Endothelial cell (in vitro differentiated cells): ENCODE data around the gene SPATA31C2. TPM values are rescaled to one million over a fixed set of nuclear protein-coding genes. Genes with fewer than 3 reads are reported as not detected.
A peak's percentile ranks its signal among the peaks of the same experiment; 100 is the strongest.

Experiments used
- DNase-seq: peaks from one replicate; pipeline ENCODE4 v3.0.0; 2021; ENCODE audit warnings: low spot score
- H3K27ac Mint-ChIP-seq: one replicate; pipeline ENCODE4 v1.8.0; 2021; ENCODE audit warnings: mixed read lengths, inconsistent platforms; ENCODE audit not compliant: unreplicated experiment
- H3K27me3 Mint-ChIP-seq: one replicate; pipeline ENCODE4 v1.8.0; 2021; ENCODE audit warnings: mild to moderate bottlenecking, moderate library complexity, mixed read lengths, inconsistent platforms; ENCODE audit not compliant: unreplicated experiment
- H3K36me3 Mint-ChIP-seq: one replicate; pipeline ENCODE4 v1.8.0; 2021; ENCODE audit warnings: mild to moderate bottlenecking, low read depth, mixed read lengths, inconsistent platforms; ENCODE audit not compliant: unreplicated experiment
- H3K4me1 Mint-ChIP-seq: one replicate; pipeline ENCODE4 v1.8.0; 2021; ENCODE audit warnings: mild to moderate bottlenecking, mixed read lengths, inconsistent platforms; ENCODE audit not compliant: unreplicated experiment
- H3K4me3 Mint-ChIP-seq: one replicate; pipeline ENCODE4 v1.8.0; 2021; ENCODE audit warnings: mild to moderate bottlenecking, mixed read lengths, inconsistent platforms; ENCODE audit not compliant: unreplicated experiment
- H3K9me3 Mint-ChIP-seq: one replicate; pipeline ENCODE4 v1.8.0; 2021; ENCODE audit warnings: mixed read lengths, inconsistent platforms; ENCODE audit not compliant: unreplicated experiment
- total RNA-seq: library from RNA; stranded (reverse); fragmentation: NEBNext Ultra II Directional; extraction: Animal tissue kit (Norgen Biotek cat#: 25700); gene quantifications from one replicate; pipeline ENCODE4 v1.2.1, GENCODE V29; 2021; ENCODE audit not compliant: unreplicated experiment
- TF ChIP-seq, protein P1 (sequence below): fragments of 200-600 bp; sonication (generic); IDR thresholded peaks from one replicate; pipeline ENCODE4 v1.5.0; 2021; ENCODE audit warnings: antibody characterized with exemption; ENCODE audit not compliant: unreplicated experiment

The SPATA31C2 gene
- total RNA-seq, 1 donor from 2014 or later = not detected

DNA sequence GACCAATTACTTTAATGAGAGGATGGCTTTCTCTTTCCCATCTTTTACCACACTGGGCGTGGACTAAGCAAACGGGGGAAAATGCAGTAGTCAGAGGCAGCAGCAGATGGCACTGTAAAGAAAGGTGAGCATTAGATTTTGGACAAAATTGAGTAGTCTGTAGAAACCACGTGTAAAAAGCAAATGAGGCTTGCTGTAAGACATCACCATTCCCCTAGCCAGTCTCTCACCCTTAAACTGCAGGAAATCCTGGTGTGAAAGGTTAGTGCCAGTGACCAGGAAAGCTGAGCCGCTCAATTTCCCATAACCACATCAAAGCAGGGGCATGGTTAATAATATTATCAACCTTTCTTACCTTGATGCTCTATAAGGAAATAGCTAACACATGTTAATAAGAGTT is 31.8 kb downstream of the SPATA31C2 start:
- peak; percentile 17 for DNase-seq
- TF ChIP-seq, protein P1, sequence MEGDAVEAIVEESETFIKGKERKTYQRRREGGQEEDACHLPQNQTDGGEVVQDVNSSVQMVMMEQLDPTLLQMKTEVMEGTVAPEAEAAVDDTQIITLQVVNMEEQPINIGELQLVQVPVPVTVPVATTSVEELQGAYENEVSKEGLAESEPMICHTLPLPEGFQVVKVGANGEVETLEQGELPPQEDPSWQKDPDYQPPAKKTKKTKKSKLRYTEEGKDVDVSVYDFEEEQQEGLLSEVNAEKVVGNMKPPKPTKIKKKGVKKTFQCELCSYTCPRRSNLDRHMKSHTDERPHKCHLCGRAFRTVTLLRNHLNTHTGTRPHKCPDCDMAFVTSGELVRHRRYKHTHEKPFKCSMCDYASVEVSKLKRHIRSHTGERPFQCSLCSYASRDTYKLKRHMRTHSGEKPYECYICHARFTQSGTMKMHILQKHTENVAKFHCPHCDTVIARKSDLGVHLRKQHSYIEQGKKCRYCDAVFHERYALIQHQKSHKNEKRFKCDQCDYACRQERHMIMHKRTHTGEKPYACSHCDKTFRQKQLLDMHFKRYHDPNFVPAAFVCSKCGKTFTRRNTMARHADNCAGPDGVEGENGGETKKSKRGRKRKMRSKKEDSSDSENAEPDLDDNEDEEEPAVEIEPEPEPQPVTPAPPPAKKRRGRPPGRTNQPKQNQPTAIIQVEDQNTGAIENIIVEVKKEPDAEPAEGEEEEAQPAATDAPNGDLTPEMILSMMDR = no peak
- no peak overlapping the region for H3K4me3 Mint-ChIP-seq
- H3K9me3 Mint-ChIP-seq = no peaks in the 10 kb centered on the region
- H3K36me3 Mint-ChIP-seq = no peaks in the 10 kb centered on the region
- H3K27me3 Mint-ChIP-seq = no peaks in the 10 kb centered on the region
- peaks cover 14% of the 10 kb centered on the region for H3K4me1 Mint-ChIP-seq
- no peak overlapping the region for H3K27ac Mint-ChIP-seq

DNA sequence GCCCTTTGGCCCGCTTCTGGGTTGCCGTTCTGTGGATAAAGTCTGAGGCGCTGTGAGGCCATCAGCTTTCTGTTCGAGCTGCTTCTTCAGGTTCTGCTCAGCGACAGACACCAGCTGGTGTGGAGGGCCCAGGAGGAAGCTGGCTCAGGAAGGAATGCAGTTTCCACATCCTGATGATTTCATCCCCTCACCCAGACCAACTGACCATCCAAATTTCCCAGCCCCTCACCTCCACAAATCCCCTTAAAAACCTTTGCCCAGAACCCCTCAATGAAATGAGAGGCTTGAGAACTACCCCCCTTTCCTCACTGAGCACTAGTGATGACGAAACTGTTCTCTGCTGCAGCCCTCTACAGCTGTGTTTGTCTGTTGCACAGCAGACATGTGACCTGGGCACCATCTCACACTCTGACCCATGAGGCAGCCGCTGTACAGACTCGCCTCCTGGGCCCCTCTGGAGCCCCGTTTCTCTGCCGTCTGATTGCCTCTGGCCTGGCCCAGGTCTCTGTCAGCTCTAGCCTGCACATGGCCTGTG is 45.4 kb downstream of the SPATA31C2 start:
- H3K4me3 Mint-ChIP-seq = peak overlapping the region; percentile 73
- H3K27ac Mint-ChIP-seq = peak overlapping the region; percentile 94
- TF ChIP-seq, protein P1 = no peak
- peaks cover 19% of the 10 kb centered on the region for H3K4me1 Mint-ChIP-seq
- peak; percentile 33 for DNase-seq
- no peaks in the 10 kb centered on the region for H3K9me3 Mint-ChIP-seq
- H3K36me3 Mint-ChIP-seq = peaks cover 3% of the 10 kb centered on the region
- H3K27me3 Mint-ChIP-seq = peaks cover 2% of the 10 kb centered on the region

DNA sequence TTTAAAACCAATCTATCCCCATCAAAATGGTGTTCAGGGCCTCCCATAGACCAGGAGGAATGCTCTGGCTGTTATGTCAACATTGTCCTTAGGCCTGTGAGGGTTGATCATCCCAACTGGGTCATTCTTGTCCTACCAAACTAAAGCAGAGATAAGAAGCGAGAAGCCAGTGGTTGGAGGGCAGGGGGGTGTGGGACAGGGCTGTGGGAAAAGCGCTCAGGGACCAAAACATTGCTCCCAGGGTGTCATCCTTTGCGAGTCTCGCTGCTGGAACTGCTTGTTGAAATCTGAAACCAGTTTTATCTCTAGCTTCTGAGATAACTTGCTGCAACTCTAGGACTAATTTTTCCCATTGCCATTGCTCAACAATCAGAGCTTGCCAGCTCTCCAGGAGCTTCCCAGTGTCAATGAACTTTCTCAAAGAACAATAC is 48.1 kb downstream of the SPATA31C2 start:
- no peak overlapping the region for H3K27ac Mint-ChIP-seq
- peaks cover 19% of the 10 kb centered on the region for H3K4me1 Mint-ChIP-seq
- H3K27me3 Mint-ChIP-seq = peaks cover 2% of the 10 kb centered on the region
- H3K9me3 Mint-ChIP-seq = no peaks in the 10 kb centered on the region
- H3K36me3 Mint-ChIP-seq = peaks cover 3% of the 10 kb centered on the region
- DNase-seq = no peak
- TF ChIP-seq, protein P1 = no peak
- H3K4me3 Mint-ChIP-seq = no peak overlapping the region

DNA sequence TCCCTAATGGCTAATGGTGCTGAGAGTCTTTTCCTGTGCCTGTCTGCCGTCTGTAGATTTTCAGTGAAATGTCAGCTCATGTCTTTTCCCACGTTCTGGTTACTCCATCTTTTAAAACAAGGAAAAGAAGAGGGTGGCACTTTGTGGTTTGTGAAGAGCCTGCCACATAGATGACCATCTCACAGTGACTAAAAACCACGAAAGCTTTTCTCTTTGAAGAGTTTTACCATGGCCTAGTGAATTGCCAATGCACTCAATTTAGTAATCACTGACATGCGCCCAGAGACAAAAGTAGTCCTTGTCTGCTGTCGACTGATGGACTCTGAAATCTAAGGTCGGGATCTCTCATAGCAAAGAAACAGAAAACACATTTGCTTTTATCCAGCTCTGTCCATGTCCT is 50.4 kb downstream of the SPATA31C2 start:
- TF ChIP-seq, protein P1 = no peak
- no peak overlapping the region for H3K4me3 Mint-ChIP-seq
- no peaks in the 10 kb centered on the region for H3K36me3 Mint-ChIP-seq
- peaks cover 14% of the 10 kb centered on the region for H3K4me1 Mint-ChIP-seq
- peaks cover 2% of the 10 kb centered on the region for H3K27me3 Mint-ChIP-seq
- H3K27ac Mint-ChIP-seq = no peak overlapping the region
- no peaks in the 10 kb centered on the region for H3K9me3 Mint-ChIP-seq
- DNase-seq = no peak

DNA sequence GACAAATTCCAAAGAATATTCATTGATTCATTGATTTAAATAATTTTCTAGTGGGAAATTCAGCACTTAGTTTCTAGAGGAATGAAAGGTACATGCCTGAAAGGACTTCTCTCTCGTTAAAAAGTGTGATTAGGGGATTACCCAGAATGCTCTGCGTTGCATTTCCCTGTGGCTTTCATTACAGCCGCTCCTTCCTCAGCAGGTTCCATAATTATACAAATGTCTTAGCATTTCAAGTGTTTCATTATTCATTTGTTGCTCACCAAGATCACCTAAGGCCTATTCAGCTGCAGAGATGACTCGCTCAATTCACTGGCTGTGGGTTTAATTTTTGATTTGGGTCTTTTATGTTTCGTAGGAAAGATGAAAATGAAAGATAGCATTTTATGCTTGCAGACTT is 52.8 kb downstream of the SPATA31C2 start:
- Mint-ChIP-seq H3K4me3 (no peak overlapping the region), H3K27ac (no peak overlapping the region), H3K9me3 (no peaks in the 10 kb centered on the region), H3K36me3 (no peaks in the 10 kb centered on the region), H3K4me1 (no peaks in the 10 kb centered on the region), H3K27me3 (peaks cover 2% of the 10 kb centered on the region)
- TF ChIP-seq, protein P1 = no peak
- DNase-seq = no peak
